Fibroblast of skin of abdomen (primary cell): ENCODE results near the gene INPP5A.
"Not testable (repeated sequence)": the region's sequence is repeated elsewhere in the genome, so short reads cannot be mapped to it uniquely, and the experiment has no call there.

Source experiments
- DNase-seq: peaks from one replicate; pipeline ENCODE4 v3.0.0-alpha.2; 2013

The INPP5A gene

GRCh38 chr10:132564249-132564605, 26.6 kb downstream of the INPP5A start:
- no peak for DNase-seq

- no peak for DNase-seq
These were observed 27.1 kb downstream of the INPP5A start for GRCh38 chr10:132564690-132565089.

GRCh38 chr10:132565516-132566209, 28.1 kb downstream of the INPP5A start:
- no peak for DNase-seq

GRCh38 chr10:132566892-132567291, 29.3 kb downstream of the INPP5A start:
- DNase-seq, result no peak

DNA sequence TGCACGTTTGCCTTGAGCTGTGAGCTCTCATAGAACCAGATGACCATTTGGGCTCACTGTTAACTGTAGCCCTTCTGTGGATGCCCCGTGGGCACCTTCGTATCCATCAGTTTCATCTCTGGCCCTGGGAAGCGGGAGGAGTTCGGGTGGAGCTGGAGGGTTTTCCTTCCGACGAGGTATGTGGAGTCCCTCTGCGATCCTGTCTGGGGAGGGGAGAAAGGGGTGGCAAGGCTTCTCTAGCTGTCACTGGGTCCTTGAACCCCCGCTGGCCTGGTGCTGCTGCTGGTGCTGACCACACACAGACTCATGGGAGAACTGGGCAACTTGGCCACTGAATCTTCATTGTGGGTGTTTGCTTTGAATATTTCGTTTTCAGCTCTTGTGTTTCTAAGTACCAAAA, 32.7 kb downstream of the INPP5A start:
- DNase-seq, result no peak

DNA sequence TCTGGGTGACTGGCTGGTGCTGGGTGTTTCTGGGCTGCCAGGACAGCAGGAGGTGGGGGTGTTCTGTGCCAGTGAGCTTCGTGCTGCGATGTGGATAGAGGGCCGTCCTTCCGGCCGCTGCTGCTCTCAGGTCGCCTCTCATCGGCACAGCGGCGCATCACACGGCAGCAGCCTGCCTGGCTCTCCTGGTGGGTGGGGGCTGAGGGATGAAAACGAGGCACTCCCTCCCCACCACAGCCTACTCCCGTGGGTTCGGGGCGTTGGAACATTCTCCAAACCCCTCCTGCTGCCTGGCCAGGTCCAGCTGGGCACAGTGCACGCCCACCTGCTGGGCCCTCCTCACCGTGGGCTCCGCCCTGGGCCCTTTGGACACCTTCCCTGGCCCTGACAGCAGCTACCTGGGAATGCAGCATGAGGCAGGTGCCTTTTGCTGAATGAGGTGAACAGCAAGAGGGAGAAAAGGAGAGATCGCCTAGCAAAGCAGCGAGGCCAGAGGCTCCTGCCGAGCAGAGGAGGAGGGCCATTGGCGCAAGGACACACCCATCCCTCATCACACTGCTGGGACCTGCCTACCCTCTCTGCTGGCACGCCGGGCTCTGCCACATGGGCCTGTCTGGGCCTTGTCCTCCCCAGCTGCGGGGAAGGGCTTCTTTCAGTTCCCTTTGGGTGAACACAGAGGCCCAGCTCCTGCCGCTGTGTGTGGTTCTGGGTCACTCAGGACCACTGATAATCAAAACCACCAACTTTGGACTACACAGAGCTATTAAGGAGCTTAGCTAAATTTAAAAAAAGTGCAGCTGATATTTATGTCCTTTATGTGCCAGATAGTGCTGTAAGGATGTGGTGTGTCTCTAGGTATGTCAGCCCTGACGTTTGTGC, 33.4 kb downstream of the INPP5A start:
- DNase-seq, result no peak

DNA sequence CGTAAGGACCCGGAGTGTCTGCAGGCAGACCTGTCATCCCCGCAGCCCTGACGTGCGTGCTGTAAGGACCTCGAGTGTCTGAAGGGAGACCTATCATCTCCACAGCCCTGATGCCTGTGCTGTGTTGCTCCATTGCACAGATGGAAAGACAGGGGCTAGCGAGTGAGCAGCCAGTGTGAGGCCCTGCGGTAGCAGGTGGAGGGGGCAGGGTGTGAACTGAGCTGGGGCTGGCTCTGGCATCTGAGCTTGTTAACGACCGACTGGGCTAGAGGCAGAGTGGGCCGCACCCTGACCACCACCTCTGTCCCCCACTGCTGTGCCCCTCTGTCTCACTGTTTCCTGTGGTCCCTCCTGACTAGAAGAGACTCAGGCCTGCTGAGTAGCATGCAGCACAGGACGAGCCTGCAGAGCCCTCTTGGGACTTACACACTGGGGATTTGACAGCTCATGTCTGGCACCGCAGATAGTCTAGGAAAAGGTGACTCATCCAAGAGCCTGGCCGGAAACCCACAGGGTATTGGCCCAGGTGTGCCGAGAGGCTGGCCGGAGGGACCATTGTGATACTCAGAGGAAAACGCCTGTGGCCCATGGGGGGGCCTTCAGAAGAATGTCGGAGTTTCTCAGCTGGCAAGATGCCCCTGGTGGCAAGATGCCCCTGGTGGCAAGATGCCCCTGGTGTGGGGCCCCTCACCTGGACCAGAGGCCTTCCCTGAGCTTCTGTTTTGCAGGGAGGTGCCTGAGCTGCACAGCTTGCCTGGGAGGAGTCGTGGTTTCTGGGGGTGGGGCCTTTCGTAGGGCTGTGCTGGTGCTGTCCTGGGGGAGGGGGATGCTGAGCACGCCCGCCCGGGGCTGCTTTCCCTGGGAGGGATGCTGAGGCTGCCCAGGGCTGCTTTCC, 34.3 kb downstream of the INPP5A start:
- DNase-seq, result peak; percentile 88

GRCh38 chr10:132572545-132572937, 35.0 kb downstream of the INPP5A start:
- peak; percentile 20 for DNase-seq

- DNase-seq, result not testable (repeated sequence)
These were observed 35.4 kb downstream of the INPP5A start for GRCh38 chr10:132572946-132573345.

DNA sequence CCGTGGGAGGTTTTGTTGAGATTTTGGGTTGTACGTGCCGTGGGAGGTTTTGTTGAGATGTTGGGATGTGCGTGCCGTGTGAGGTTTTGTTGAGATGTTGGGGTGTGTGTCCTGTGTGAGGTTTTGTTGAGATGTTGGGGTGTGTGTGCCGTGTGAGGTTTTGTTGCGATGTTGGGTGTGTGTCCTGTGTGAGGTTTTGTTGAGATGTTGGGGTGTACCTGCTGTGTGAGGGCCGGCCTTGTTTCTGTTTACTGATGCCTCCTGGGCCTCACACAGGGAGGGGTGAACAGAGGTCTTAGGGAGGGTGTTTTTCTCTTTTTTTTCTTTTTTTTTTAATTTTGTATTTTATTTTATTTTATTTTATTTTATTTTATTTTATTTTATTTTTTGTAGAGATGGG, 36.7 kb downstream of the INPP5A start:
- DNase-seq, result no peak

GRCh38 chr10:132574783-132575319, 37.3 kb downstream of the INPP5A start:
- peak; percentile 49 for DNase-seq

DNA sequence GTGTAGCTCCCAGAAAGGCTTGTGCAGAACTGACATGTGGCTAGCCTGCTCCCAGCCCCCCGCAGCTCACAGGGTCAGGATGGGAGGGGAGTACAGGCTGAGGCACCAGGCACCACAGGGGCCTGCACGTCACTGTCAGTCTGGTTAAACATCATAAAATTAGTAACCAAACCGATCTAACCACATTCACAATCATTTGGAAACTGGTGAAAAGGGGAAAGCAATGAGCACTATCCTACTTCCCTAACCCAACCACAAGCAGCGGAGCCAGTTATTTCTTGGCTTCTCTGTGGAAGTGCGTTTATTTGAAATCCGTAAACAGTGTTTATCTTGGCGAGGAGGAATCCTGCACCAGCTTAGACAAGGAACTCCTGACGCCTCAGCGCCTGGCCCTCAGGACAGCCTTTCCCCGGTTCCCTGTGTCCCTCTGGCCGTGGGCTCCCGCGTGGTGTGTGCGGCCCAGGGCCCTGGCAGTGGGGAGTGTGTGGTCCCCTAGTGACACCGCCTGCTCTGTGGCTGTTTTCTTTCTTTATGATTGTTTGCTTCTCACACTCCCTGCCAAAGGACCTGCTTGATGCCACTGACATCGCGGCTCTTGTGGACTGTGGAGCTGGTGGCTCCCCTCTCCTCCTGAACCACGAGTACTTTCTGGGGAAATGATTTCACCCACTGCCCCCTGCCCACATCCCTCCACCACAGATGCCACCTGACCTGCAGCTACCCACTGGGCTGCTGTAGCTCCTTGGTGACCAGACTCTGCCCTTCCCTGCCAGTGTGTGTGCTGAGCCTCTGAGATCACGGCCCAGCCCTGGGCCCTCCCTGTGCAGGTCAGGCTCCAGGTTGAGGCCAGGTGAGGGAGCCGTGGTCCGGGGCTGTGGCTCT, 38.0 kb downstream of the INPP5A start:
- DNase-seq, result peak; percentile 64

DNA sequence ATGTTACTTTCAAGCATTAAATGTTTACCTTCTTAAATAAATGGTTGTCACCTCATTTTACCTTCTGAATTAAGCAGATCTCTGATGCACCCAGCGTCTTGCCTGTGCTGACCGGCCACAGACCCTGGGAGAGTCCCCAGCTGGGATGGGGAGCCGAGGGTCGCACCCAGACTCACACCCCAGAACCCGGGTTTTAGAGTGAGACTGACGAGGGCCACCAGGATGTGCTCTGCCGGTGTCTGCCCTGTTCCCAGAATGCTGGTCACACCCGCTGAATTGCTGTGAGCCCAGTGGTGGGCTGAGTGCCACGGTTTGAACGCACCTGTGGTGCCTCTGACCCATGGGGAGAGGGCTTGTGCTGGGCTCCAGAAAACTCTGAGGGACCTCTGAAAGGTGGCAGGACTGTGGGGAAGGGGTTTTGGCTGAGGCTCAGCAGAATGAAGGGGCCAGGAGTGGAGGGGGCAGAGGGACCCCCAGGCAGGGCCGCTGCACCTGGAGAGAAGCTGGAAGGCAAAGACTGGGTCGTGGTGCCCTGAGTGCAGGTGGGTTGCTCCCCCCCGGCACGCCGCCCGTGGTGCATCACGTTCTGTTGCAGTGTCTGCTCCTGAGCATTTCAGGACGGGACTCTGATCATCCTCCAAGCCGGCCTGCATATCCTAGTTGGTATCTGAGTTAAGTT, 39.2 kb downstream of the INPP5A start:
- no peak for DNase-seq

GRCh38 chr10:132577350-132578003, 39.9 kb downstream of the INPP5A start:
- no peak for DNase-seq

GRCh38 chr10:132578287-132578951, 40.8 kb downstream of the INPP5A start:
- DNase-seq, result no peak

DNA sequence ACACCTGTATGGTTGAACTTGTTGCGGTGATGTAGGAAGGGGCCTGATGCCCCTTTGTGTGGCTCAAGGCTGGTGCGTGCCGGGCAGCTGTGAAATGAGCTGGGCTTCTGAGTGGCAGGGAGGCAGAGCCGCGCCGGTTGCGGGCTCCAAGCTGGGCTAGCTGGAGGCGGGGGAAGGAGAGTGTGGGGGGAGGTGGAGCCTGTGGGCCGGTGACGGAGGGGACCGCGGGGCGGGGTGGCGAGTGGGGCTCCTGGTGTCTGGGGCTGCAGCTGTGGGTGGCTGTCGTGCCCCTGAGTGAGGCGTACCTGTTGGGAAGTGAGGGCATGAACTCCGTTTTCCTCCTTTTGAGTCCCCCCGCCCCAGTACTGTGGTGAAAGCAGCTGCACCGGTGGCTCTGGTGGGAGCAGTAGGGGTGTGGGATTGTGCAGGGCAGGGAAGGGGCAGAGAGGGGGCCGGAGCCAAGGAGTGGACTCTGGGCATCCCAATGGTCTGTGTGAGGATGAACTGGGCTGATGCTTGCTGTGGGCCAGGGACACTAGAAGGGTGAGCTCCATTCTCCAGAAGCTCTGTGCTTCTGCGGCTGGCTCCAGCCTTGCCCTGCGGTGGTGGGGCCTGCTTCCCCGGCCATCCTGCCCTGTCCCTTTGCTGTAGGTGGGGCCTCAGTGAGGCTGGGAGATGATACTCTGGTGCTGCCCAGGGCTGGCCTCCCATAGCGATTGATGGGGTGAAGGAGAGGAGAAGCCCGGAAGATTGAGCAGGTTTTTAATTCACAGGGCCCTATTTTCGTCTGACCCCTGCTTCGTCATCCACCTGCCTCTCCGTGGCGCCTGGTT, 41.7 kb downstream of the INPP5A start:
- DNase-seq, result no peak

GRCh38 chr10:132580143-132580542, 42.6 kb downstream of the INPP5A start:
- DNase-seq, result no peak

DNA sequence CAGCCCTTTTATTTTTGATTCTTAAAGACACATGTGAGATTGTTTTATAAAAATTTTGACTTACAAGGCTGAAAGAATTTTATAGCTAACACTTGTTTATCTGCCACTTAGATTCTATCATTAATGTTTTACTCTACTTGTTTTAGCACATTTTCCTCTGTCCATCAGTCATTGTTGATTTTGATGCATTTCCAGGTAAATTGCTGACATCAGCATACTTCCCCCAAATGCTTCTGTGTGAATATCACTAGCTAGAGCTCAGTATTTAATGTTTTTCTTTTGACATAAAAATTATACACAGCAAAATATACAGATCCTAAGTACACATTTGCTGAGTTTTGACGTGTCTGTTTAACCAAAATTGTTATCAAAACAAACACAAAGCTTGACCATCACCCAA, 43.0 kb downstream of the INPP5A start:
- DNase-seq, result no peak

GRCh38 chr10:132582137-132582536, 44.5 kb downstream of the INPP5A start:
- DNase-seq, result no peak
